HG03045 (cell line): ENCODE data around the gene C5orf34.
A peak's percentile ranks its signal among the peaks of the same experiment; 100 is the strongest.
"Not testable (repeated sequence)": the region's sequence is repeated elsewhere in the genome, so short reads cannot be mapped to it uniquely, and the experiment has no call there.

Experiments
- ATAC-seq: cut with Tn5 transposase; IDR thresholded peaks from one replicate; pipeline ENCODE4 v1.9.1; 2021; ENCODE audit warnings: mild to moderate bottlenecking, moderate library complexity; ENCODE audit not compliant: unreplicated experiment

C5orf34 gene

GRCh38 chr5:43520615-43521014 is 5.7 kb upstream of the C5orf34 start:
- ATAC-seq: no peak

GRCh38 chr5:43515678-43516048 is 715 bp upstream of the C5orf34 start:
- ATAC-seq: no peak

- peak; percentile 39 for ATAC-seq
Measured at GRCh38 chr5:43514471-43514815, 505 bp downstream of the C5orf34 start.

- no peak for ATAC-seq
Measured at GRCh38 chr5:43514025-43514424, 923 bp downstream of the C5orf34 start.

GRCh38 chr5:43511062-43511461 is 3.9 kb downstream of the C5orf34 start:
- ATAC-seq: not testable (repeated sequence)

GRCh38 chr5:43498581-43498980 is 16.4 kb downstream of the C5orf34 start:
- ATAC-seq: no peak

- no peak for ATAC-seq
Measured at GRCh38 chr5:43497311-43498104, 17.4 kb downstream of the C5orf34 start.

- ATAC-seq: no peak
Measured at GRCh38 chr5:43491326-43491725, 23.6 kb downstream of the C5orf34 start.

- no peak for ATAC-seq
Measured at GRCh38 chr5:43486353-43486752, 28.6 kb downstream of the C5orf34 start.

- ATAC-seq: no peak
Measured at GRCh38 chr5:43485406-43485805, 29.5 kb downstream of the C5orf34 start.

- ATAC-seq: peak; percentile 79
Measured at GRCh38 chr5:43484106-43484849, 30.7 kb downstream of the C5orf34 start.

GRCh38 chr5:43483298-43484105 is 31.4 kb downstream of the C5orf34 start, which contains the start of gene TMEM267:
TSS of gene TMEM267 (minus strand) at chr5:43483865. CDS start at chr5:43453969, 29,896 bp downstream.
- peak; percentile 93 for ATAC-seq

GRCh38 chr5:43482490-43483297 is 32.3 kb downstream of the C5orf34 start:
- ATAC-seq: no peak

GRCh38 chr5:43469671-43470391 is 45.1 kb downstream of the C5orf34 start:
- ATAC-seq: no peak

GRCh38 chr5:43467100-43467499 is 47.8 kb downstream of the C5orf34 start:
- ATAC-seq: no peak

- not testable (repeated sequence) for ATAC-seq
Measured at GRCh38 chr5:43465455-43465854, 49.5 kb downstream of the C5orf34 start.

- ATAC-seq: no peak
Measured at GRCh38 chr5:43461066-43461465, 53.9 kb downstream of the C5orf34 start.

GRCh38 chr5:43456556-43456955 is 58.4 kb downstream of the C5orf34 start:
- ATAC-seq: no peak

- ATAC-seq: not testable (repeated sequence)
Measured at GRCh38 chr5:43441575-43441974, 73.4 kb downstream of the C5orf34 start.
